ENCODE data around the gene CHRNA7. TPM values are rescaled to one million over a fixed set of nuclear protein-coding genes. Genes with fewer than 3 reads are reported as not detected.
"Not testable (repeated sequence)": the region's sequence is repeated elsewhere in the genome, so short reads cannot be mapped to it uniquely, and the experiment has no call there.

The CHRNA7 gene
- total RNA-seq, 1 donor from 2014 or later = not detected

DNA sequence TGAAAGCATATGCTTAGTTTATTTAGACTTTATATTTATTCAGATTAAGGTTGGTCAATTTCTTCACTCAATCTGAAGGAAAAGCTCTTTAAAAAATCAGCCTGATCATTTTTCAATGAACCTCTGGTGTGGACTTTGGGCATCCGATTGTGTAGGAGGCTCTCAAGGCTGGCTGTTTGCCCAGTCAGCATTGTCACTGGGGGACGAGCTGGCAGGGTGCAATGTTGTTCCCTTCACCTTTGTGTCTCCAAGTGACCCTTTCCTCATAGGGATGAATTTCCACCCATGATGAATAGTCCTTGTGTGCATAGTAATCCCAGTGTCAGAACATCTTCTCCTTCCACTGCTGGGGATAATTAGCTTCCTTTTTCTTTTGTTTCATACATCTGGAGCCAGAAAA, 102.5 kb downstream of the CHRNA7 start:
- Mint-ChIP-seq H3K9me3 (no peaks in the 10 kb centered on the region), H3K4me3 (no peak overlapping the region), H3K4me1 (no peaks in the 10 kb centered on the region), H3K27ac (no peak overlapping the region), H3K27me3 (peaks cover 13% of the 10 kb centered on the region), H3K36me3 (ENCODE audit: low read depth) (no peaks in the 10 kb centered on the region)
- CTCF ChIA-PET = no interaction called here
- intact Hi-C loops (cut with micrococcal nuclease) = no loop called here
- ATAC-seq (ENCODE audit: low read depth) = no peak
- TF ChIP-seq, protein P1, sequence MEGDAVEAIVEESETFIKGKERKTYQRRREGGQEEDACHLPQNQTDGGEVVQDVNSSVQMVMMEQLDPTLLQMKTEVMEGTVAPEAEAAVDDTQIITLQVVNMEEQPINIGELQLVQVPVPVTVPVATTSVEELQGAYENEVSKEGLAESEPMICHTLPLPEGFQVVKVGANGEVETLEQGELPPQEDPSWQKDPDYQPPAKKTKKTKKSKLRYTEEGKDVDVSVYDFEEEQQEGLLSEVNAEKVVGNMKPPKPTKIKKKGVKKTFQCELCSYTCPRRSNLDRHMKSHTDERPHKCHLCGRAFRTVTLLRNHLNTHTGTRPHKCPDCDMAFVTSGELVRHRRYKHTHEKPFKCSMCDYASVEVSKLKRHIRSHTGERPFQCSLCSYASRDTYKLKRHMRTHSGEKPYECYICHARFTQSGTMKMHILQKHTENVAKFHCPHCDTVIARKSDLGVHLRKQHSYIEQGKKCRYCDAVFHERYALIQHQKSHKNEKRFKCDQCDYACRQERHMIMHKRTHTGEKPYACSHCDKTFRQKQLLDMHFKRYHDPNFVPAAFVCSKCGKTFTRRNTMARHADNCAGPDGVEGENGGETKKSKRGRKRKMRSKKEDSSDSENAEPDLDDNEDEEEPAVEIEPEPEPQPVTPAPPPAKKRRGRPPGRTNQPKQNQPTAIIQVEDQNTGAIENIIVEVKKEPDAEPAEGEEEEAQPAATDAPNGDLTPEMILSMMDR (IDR thresholded peaks at IDR 0.05) = no peak
- no peak for DNase-seq
- POLR2A ChIA-PET = no interaction called here

DNA sequence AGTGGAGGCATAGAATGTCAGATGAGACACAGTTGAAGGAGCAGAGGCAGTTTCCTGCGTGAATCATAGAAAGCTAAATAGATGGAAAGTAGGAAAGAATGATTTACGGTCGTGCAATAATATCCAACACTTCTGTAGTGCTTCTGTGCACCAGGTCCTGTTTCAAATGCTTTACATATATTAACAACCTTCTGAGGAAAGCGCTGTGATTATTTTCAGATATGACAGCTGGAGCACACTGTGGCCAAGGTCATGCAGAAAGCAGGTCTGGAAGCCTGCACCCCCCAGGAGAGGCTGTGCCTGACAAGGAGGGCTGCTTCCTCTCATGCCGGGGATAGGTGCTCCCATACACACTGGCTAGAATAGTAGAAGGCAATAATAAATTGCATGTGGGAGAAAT, 104.5 kb downstream of the CHRNA7 start:
- no peak for ATAC-seq (ENCODE audit: low read depth)
- no peaks in the 10 kb centered on the region for H3K36me3 Mint-ChIP-seq (ENCODE audit: low read depth)

DNA sequence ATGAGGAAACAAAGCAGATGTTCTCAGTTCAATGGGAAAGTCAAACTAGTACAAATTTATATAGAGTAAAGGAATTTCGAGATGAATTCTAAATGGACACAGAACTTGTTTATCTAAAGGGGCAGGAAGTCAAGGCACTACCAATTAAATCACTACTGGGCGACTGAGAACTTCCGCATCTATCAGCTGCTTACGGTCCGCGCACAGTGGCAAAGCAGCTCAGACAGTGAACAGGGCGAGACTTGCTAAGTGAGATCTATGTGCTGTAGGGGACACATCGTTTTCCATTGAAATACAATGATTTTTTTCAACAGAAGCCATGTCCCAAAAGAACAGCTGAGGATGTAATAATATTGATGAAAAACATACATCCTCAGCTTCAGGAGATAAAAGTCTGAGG, 105.0 kb downstream of the CHRNA7 start:
- Mint-ChIP-seq H3K4me1 (no peaks in the 10 kb centered on the region), H3K4me3 (no peak overlapping the region), H3K27ac (no peak overlapping the region), H3K9me3 (peaks cover 3% of the 10 kb centered on the region), H3K27me3 (peaks cover 13% of the 10 kb centered on the region), H3K36me3 (ENCODE audit: low read depth) (no peaks in the 10 kb centered on the region)
- TF ChIP-seq, protein P1 (IDR thresholded peaks at IDR 0.05) = no peak
- POLR2A ChIA-PET = no interaction called here
- intact Hi-C loops (cut with micrococcal nuclease) = no loop called here
- ATAC-seq (ENCODE audit: low read depth) = no peak
- no peak for DNase-seq
- CTCF ChIA-PET = interaction anchor here (0.6 kb wide), 1 partner anchor 14 kb away, joined by 3 read pairs; no protein-coding TSS in a partner anchor

More for the DNA sequence above, 104.5 kb downstream of the CHRNA7 start:
- CTCF ChIA-PET = no interaction called here
- intact Hi-C loops (cut with micrococcal nuclease) = no loop called here
- Mint-ChIP-seq H3K4me3 (no peak overlapping the region), H3K9me3 (peaks cover 3% of the 10 kb centered on the region), H3K27me3 (peaks cover 13% of the 10 kb centered on the region), H3K27ac (no peak overlapping the region), H3K4me1 (no peaks in the 10 kb centered on the region)
- POLR2A ChIA-PET = no interaction called here
- TF ChIP-seq, protein P1 (IDR thresholded peaks at IDR 0.05) = no peak
- no peak for DNase-seq

DNA sequence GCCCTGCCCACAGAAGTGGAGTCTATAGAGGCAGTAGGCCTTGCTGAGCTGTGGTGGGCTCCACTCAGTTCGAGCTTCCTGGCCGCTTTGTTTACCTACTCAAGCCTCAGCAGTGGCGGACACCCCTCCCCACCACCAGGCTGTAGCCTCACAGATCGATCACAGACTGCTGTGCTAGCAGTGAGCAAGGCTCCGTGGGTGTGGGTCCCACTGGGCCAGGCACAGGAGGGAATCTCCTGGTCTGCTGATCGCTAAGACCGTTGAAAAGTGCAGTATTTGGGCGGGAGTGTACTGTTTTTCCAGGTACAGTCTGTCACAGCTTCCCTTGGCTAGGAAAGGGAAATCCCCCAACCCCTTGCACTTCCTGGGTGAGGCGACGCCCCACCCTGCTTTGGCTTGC, 115.2 kb downstream of the CHRNA7 start:
- CTCF ChIA-PET; H3K4me1 Mint-ChIP-seq; H3K27ac Mint-ChIP-seq; ATAC-seq (ENCODE audit: low read depth); DNase-seq; POLR2A ChIA-PET; H3K9me3 Mint-ChIP-seq; H3K36me3 Mint-ChIP-seq (ENCODE audit: low read depth); intact Hi-C loops (cut with micrococcal nuclease); H3K27me3 Mint-ChIP-seq; H3K4me3 Mint-ChIP-seq: not testable (repeated sequence)

DNA sequence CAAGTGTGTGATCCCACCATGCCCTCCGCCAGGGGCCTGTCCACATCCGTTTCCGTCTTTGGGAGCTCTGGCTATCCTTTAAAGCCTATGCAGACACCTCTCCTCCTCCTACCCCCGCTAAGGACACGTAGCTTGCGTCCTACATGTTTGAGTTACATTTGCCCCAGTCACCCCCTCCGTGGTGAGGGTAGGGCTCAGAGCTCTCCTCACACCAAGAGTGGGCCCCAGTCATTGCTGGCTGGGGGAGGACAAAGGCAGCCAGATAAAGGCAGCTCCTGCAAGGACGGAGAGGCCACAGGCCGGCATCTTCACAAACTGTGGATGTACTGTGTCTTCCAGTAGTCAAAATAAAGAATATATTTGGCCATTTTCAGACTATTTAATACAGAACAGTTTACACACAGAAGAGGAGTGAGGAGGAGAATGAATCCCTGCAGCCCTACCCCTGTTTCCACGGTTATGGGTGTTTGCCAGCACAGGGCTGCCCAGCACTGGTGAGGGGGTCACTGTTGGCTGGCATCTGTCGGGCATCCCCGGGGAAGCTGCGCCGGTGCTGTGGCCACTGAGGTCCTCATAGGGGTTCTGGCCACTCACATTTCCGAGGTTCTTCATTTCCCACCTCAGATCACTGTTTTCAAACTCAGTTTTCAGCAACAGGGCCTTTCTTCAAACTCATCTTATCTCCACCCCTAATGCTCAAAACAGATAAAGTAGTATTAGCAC, 118.7 kb downstream of the CHRNA7 start:
- Mint-ChIP-seq H3K27ac (no peak overlapping the region), H3K4me1 (no peaks in the 10 kb centered on the region), H3K9me3 (no peaks in the 10 kb centered on the region), H3K36me3 (ENCODE audit: low read depth) (no peaks in the 10 kb centered on the region), H3K27me3 (peaks cover 2% of the 10 kb centered on the region), H3K4me3 (no peak overlapping the region)
- intact Hi-C loops (cut with micrococcal nuclease) = no loop called here
- TF ChIP-seq, protein P1 (IDR thresholded peaks at IDR 0.05) = no peak
- ATAC-seq (ENCODE audit: low read depth) = no peak
- ChIA-PET CTCF (interaction anchor here (0.7 kb wide), 1 partner anchor 13 kb away, joined by 3 read pairs; no protein-coding TSS in a partner anchor), POLR2A (no interaction called here)
- no peak for DNase-seq

DNA sequence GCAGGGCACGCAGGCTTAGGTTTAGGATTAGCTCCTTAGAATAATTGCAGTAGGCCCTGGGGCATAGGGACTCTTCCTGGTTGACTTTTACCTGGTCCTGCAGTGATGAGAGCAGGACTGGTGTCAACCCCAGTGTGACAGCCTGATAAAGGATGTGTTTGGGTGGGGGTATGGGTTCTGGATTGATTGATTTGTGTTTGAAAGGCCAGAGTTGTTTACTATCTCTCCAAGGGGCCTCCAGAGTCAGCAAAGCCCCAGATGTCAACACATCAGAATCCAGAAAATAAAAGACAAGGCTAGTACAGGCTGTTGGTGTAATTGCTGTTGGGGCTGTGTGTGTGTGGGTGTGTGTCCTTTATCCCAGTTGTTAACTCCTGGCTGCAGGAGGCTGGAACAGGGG, 122.3 kb downstream of the CHRNA7 start:
- DNase-seq = no peak
- TF ChIP-seq, protein P1 (IDR thresholded peaks at IDR 0.05) = no peak
- no peaks in the 10 kb centered on the region for H3K36me3 Mint-ChIP-seq (ENCODE audit: low read depth)
- H3K27ac Mint-ChIP-seq = no peak overlapping the region
- peaks cover 2% of the 10 kb centered on the region for H3K27me3 Mint-ChIP-seq
- H3K4me3 Mint-ChIP-seq = no peak overlapping the region
- no peaks in the 10 kb centered on the region for H3K4me1 Mint-ChIP-seq
- intact Hi-C loops (cut with micrococcal nuclease) = no loop called here
- POLR2A ChIA-PET = no interaction called here
- CTCF ChIA-PET = no interaction called here
- no peaks in the 10 kb centered on the region for H3K9me3 Mint-ChIP-seq
- ATAC-seq (ENCODE audit: low read depth) = no peak

DNA sequence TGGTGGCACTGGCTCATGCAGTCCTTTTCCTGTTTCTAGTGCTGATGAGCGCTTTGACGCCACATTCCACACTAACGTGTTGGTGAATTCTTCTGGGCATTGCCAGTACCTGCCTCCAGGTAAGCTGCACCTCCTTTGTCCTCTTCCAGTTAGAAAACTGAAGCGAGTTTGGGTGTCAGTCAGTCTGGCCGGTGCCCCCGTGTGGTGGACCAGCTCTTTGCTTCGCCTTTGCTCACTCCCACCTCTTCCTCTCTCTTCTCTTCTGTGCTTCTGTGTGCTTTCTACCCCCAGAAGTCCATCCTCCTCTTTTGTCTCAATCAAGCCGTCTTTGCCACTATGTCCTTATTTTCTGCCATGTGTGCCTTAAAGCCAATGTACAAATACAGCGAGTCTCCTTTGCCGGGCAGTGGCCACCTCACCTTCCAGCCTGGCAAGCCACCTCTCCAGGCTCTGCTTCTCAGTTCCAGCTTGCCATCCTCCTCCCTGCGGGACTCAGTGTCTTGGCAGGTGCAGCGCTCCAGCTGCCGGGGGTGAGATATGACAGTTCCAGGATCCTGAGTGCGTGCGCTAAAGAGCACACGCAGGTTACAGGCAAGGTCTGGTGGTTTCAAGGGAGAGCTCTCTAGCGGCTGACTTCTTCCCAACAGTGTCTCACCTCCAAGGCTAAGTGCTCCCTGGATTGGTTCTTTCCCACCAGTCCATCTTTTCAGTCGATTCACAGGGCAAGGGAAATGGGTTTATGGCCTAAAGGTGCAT, 123.7 kb downstream of the CHRNA7 start:
- DNase-seq; ATAC-seq (ENCODE audit: low read depth); H3K27ac Mint-ChIP-seq; H3K27me3 Mint-ChIP-seq; POLR2A ChIA-PET; H3K4me1 Mint-ChIP-seq; H3K4me3 Mint-ChIP-seq; H3K9me3 Mint-ChIP-seq; H3K36me3 Mint-ChIP-seq (ENCODE audit: low read depth); intact Hi-C loops (cut with micrococcal nuclease); CTCF ChIA-PET: not testable (repeated sequence)

Data from activated B cell treated with CpG ODN at 0.5 μM for 24 hours (primary cell).